Thoracic aorta (tissue), 2 donors: ENCODE data around the gene GH1. TPM values are rescaled to one million over a fixed set of nuclear protein-coding genes. Genes with fewer than 3 reads are reported as not detected.

Source experiments
- ATAC-seq: fragments of 150-250 bp; one replicate; pipeline ENCODE4 v1.8.0; 2017; ENCODE audit warnings: low read depth; ENCODE audit not compliant: insufficient number of reproducible peaks, low FRiP score
- DNase-seq: peaks from one replicate; pipeline ENCODE4 v3.0.0-alpha.2; 2020; ENCODE audit warnings: low spot score
- H3K27ac ChIP-seq, 2 donors: fragments of 200-600 bp; sonication (generic); 1 replicate in 1 of 2; 2 replicates in 1 of 2; pipeline ENCODE4 v1.5.1; 2016; ENCODE audit warnings: mild to moderate bottlenecking in 2 of 2, moderate library complexity in 2 of 2
- H3K27me3 ChIP-seq: fragments of 200-600 bp; sonication (generic); replicated peaks from 2 replicates; pipeline ENCODE4 v1.6.0; 2016; ENCODE audit warnings: mild to moderate bottlenecking; ENCODE audit not compliant: insufficient read depth
- H3K36me3 ChIP-seq: fragments of 200-600 bp; sonication (generic); one replicate; pipeline ENCODE4 v1.5.1; 2016
- H3K4me1 ChIP-seq, 2 donors: fragments of 200-600 bp; sonication (generic); 1 replicate in 1 of 2; 2 replicates in 1 of 2; pipeline versions ENCODE4 v1.5.1 to v1.6.0; 2016; ENCODE audit warnings: low read depth in 2 of 2, mild to moderate bottlenecking in 1 of 2; ENCODE audit not compliant: control insufficient read depth in 1 of 2
- H3K4me3 ChIP-seq: fragments of 200-600 bp; sonication (generic); 2 replicates; pipeline ENCODE4 v1.5.1; 2016; ENCODE audit warnings: mild to moderate bottlenecking
- H3K9me3 ChIP-seq: fragments of 200-600 bp; sonication (generic); 2 replicates; pipeline ENCODE4 v1.5.1; 2016
- CTCF ChIP-seq: fragments of 200-600 bp; sonication (generic); IDR thresholded peaks from one replicate; pipeline ENCODE4 v1.5.1; 2019; ENCODE audit warnings: antibody characterized with exemption
- total RNA-seq, 2 donors: library from RNA; depleted of rRNA; stranded (reverse); fragments of >200 nt; gene quantifications; one replicate each; pipeline versions ENCODE4 v1.1.0 to v1.2.3, GENCODE V29; 2016

Gene GH1
- total RNA-seq, 2 donors from 2014 or later, result not detected

- ATAC-seq (no peak), DNase-seq (no peak)
- TF ChIP-seq CTCF, result no peak
- H3K36me3 ChIP-seq, result no peaks in the 10 kb centered on the region
- H3K4me1 ChIP-seq, result no peaks in the 10 kb centered on the region
- no peaks in the 10 kb centered on the region for H3K27me3 ChIP-seq
- H3K4me3 ChIP-seq, result no peak overlapping the region
- H3K9me3 ChIP-seq, result no peaks in the 10 kb centered on the region
- no peak overlapping the region for H3K27ac ChIP-seq
Measured at GRCh38 chr17:63943745-63944144, 25.1 kb upstream of the GH1 start.

DNA sequence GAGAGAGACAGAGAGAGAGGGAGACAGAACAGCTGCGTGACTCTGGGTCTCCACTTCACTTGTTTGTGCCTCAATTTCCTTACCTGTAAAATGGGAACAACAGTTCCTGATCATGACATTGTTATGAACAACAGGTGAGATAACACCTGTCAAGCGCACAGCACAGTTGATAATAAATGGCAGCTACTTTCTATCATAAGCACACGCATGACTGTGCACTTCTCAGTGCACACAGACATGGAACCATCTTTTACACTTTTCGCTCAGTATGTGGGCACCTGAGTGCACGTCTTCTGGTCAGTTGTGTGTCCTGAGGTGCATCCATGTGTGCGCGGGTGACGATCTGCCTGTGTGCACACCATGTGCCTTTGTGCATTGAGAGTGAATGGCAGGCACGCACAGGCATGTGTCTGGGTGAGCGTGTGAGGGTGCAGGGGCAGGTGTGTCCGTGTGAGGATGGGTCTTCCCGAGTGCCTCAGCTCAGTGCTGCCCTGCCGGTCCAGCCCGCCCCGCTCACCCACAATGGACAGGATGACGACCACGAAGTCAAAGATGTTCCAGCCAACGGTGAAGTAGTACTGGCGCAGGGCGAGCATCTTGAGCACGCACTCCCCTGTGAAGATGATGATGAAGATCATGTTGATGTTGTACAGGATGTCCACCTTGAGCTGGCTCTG, 23.8 kb upstream of the GH1 start:
- no peak for TF ChIP-seq CTCF
- Histone ChIP-seq H3K36me3 (no peaks in the 10 kb centered on the region), H3K4me1 (no peaks in the 10 kb centered on the region), H3K4me3 (no peak overlapping the region), H3K27ac (no peak overlapping the region), H3K27me3 (no peaks in the 10 kb centered on the region), H3K9me3 (no peaks in the 10 kb centered on the region)
- DNase-seq, result no peak
- no peak for ATAC-seq

- Histone ChIP-seq H3K4me3 (no peak overlapping the region), H3K4me1 (no peaks in the 10 kb centered on the region), H3K27ac (no peak overlapping the region), H3K36me3 (no peaks in the 10 kb centered on the region), H3K9me3 (no peaks in the 10 kb centered on the region), H3K27me3 (no peaks in the 10 kb centered on the region)
- TF ChIP-seq CTCF, result no peak
- DNase-seq (no peak), ATAC-seq (no peak)
Measured at GRCh38 chr17:63941751-63942150, 23.1 kb upstream of the GH1 start.

- H3K9me3 ChIP-seq, result no peaks in the 10 kb centered on the region
- H3K27me3 ChIP-seq, result no peaks in the 10 kb centered on the region
- no peaks in the 10 kb centered on the region for H3K4me1 ChIP-seq
- DNase-seq (no peak), ATAC-seq (no peak)
- no peak for TF ChIP-seq CTCF
- no peaks in the 10 kb centered on the region for H3K36me3 ChIP-seq
- H3K27ac ChIP-seq, result no peak overlapping the region
- no peak overlapping the region for H3K4me3 ChIP-seq
Measured at GRCh38 chr17:63941162-63941561, 22.5 kb upstream of the GH1 start.

- no peak for TF ChIP-seq CTCF
- H3K4me1 ChIP-seq, result no peaks in the 10 kb centered on the region
- no peak for ATAC-seq
- H3K27ac ChIP-seq, result no peak overlapping the region
- no peaks in the 10 kb centered on the region for H3K36me3 ChIP-seq
- no peaks in the 10 kb centered on the region for H3K27me3 ChIP-seq
- no peaks in the 10 kb centered on the region for H3K9me3 ChIP-seq
- no peak for DNase-seq
- H3K4me3 ChIP-seq, result no peak overlapping the region
Measured at GRCh38 chr17:63940584-63940983, 21.9 kb upstream of the GH1 start.
